ENCODE data around the gene ABHD17A. TPM values are rescaled to one million over a fixed set of nuclear protein-coding genes. Genes with fewer than 3 reads are reported as not detected.

ABHD17A gene
- total RNA-seq, 4 donors from 2014 or later = 86.8 to 134 (median 91.4) TPM

DNA sequence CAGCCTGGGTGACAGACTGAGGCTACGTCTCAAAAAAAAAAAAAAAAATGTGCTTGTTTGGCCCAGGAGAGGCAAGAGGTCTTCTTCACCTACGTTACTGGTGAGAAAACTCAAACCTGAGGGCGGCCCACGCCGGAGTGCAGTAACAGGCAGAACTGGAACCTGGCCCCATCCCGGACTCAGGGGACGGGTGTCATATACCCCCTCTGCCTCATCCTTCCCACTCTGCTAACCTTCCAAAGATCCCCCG lies 19.5 kb upstream of the ABHD17A start:
- Histone ChIP-seq H3K27ac (peak overlapping the region; percentile 95 to 99 (median 98)), H3K4me3 (replicated peaks in 1 of 3) (no peak overlapping the region), H3K36me3 (no peaks in the 10 kb centered on the region), H3K27me3 (no peaks in the 10 kb centered on the region), H3K4me1 (peaks cover 26 to 51% of the 10 kb centered on the region in 2 donors), H3K9me3 (no peaks in the 10 kb centered on the region)
- WGBS, 2 donors = 18 to 54% methylated on average over 5 to 8 of the region's 8 CpGs
- intact Hi-C loops (cut with DNase I) = no loop called here
- TF ChIP-seq, protein P1, sequence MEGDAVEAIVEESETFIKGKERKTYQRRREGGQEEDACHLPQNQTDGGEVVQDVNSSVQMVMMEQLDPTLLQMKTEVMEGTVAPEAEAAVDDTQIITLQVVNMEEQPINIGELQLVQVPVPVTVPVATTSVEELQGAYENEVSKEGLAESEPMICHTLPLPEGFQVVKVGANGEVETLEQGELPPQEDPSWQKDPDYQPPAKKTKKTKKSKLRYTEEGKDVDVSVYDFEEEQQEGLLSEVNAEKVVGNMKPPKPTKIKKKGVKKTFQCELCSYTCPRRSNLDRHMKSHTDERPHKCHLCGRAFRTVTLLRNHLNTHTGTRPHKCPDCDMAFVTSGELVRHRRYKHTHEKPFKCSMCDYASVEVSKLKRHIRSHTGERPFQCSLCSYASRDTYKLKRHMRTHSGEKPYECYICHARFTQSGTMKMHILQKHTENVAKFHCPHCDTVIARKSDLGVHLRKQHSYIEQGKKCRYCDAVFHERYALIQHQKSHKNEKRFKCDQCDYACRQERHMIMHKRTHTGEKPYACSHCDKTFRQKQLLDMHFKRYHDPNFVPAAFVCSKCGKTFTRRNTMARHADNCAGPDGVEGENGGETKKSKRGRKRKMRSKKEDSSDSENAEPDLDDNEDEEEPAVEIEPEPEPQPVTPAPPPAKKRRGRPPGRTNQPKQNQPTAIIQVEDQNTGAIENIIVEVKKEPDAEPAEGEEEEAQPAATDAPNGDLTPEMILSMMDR (IDR thresholded peaks at IDR 0.05) = no peak
- no peak for TF ChIP-seq POLR2A (IDR thresholded peaks at IDR 0.05)
- DNase-seq = no peak

DNA sequence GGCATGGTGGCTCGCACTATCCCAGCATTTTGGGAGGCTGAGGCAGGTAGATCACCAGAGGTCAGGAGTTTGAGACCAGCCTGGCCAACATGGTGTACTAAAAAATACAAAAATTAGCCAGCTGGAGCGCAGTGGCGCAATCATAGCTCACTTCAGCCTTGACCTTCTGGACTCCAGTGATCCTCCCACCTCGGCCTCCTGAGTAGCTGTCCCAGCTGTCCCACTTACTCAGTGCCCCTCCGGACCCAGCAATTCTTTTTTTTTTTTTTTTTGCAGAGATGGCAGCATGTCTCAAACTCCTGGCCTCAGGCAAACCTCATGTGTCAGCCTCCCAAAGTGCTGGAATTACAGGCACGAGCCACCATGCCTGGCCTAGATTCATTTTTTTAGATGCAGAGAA lies 17.6 kb upstream of the ABHD17A start:
- H3K27ac ChIP-seq = peak overlapping the region; percentile 89 to 99 (median 98)
- no peak overlapping the region for H3K4me3 ChIP-seq (replicated peaks in 1 of 3)
- H3K9me3 ChIP-seq = no peaks in the 10 kb centered on the region
- WGBS, 2 donors = 69 to 78% methylated on average over 6 of the region's 6 CpGs
- no peaks in the 10 kb centered on the region for H3K36me3 ChIP-seq
- intact Hi-C loops (cut with DNase I) = no loop called here
- TF ChIP-seq, protein P1 (IDR thresholded peaks at IDR 0.05) = no peak
- no peak for TF ChIP-seq POLR2A (IDR thresholded peaks at IDR 0.05)
- peaks cover 26 to 42% of the 10 kb centered on the region in 2 donors for H3K4me1 ChIP-seq
- DNase-seq = no peak
- H3K27me3 ChIP-seq = no peaks in the 10 kb centered on the region

DNA sequence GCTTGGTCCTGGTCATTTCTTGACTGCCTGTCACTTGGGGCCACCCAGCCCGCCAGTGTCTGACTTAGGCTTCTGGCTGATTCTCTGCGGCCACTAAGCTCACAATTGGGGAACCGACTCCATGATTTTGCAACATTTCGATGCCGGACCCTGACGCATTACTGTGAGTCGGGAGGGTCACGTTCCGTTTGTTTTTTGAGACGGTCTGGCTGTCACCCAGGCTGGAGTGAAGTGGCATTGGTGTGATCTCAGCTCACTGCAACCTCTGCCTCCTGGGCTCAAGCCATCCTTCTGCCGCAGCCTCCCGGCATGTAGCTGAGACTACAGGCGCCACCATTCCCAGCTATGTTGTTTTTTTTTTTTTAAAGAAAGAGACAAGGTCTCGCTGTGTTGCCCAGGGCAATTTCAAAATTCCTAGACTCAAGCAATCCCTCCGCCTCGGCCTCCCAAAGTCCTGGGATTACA lies 16.7 kb upstream of the ABHD17A start:
- Histone ChIP-seq H3K4me1 (peaks cover 29 to 46% of the 10 kb centered on the region in 2 donors), H3K4me3 (replicated peaks in 1 of 3) (no peak overlapping the region), H3K27ac (peak overlapping the region in 2 of 3 donors; percentile 3 to 39), H3K36me3 (no peaks in the 10 kb centered on the region), H3K27me3 (no peaks in the 10 kb centered on the region), H3K9me3 (no peaks in the 10 kb centered on the region)
- no peak for TF ChIP-seq POLR2A (IDR thresholded peaks at IDR 0.05)
- TF ChIP-seq, protein P1 (IDR thresholded peaks at IDR 0.05) = no peak
- intact Hi-C loops (cut with DNase I) = no loop called here
- WGBS, 2 donors = 52 to 57% methylated on average over 16 of the region's 16 CpGs
- peak; percentile 70 to 72 for DNase-seq

DNA sequence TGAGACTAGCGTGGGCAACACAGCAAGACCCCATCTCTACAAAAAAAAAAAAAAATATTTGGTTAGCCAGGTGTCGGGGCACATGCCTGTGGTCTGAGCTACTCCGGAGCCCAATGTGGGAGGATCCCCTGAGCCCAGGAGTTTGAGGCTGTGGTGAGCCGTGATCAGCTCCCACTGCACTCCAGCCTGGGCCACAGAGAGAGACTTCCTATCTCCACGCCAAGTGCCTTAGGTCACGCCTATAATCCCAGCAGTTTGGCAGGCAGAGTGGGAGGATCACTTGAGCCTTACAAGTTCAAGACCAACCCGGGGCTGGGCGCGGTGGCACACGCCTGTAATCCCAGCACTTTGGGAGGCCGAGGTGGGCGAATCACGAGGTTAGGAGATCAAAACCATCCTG lies 11.2 kb upstream of the ABHD17A start:
- no peak for DNase-seq
- Histone ChIP-seq H3K27me3 (no peaks in the 10 kb centered on the region), H3K36me3 (no peaks in the 10 kb centered on the region), H3K9me3 (no peaks in the 10 kb centered on the region), H3K27ac (no peak overlapping the region), H3K4me3 (replicated peaks in 1 of 3) (no peak overlapping the region), H3K4me1 (peaks cover 3 to 11% of the 10 kb centered on the region in 2 donors)
- intact Hi-C loops (cut with DNase I) = no loop called here
- no peak for TF ChIP-seq POLR2A (IDR thresholded peaks at IDR 0.05)
- TF ChIP-seq, protein P1 (IDR thresholded peaks at IDR 0.05) = no peak
- 92 to 96% methylated on average over 13 of the region's 13 CpGs for WGBS, 2 donors

DNA sequence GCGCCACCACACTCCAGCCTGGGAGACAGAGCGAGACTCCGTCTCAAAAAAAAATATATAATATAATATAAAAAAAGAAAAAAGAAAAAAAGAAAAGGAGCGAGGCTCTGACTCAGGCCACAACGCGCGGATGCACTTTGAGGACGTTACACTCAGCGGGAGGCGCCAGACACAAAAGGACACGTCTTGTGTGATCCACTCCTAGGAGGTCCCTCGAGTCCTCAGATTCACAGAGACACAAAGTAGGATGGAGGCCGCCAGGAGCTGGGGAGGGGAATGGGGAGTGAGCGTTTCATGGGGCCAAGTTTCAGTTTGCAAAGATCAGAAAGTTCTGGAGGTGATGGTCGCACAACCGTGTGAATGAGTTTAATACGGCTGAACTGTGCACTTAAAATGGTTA lies 8.5 kb upstream of the ABHD17A start:
- Histone ChIP-seq H3K27ac (no peak overlapping the region), H3K9me3 (no peaks in the 10 kb centered on the region), H3K4me1 (peaks cover 3 to 11% of the 10 kb centered on the region in 2 donors), H3K36me3 (no peaks in the 10 kb centered on the region), H3K4me3 (replicated peaks in 1 of 3) (no peak overlapping the region), H3K27me3 (no peaks in the 10 kb centered on the region)
- intact Hi-C loops (cut with DNase I) = no loop called here
- no peak for TF ChIP-seq POLR2A (IDR thresholded peaks at IDR 0.05)
- TF ChIP-seq, protein P1 (IDR thresholded peaks at IDR 0.05) = no peak
- DNase-seq = no peak
- WGBS, 2 donors = 77 to 83% methylated on average over 17 of the region's 17 CpGs
